ENCODE measurements around the gene EMP2.

DNA sequence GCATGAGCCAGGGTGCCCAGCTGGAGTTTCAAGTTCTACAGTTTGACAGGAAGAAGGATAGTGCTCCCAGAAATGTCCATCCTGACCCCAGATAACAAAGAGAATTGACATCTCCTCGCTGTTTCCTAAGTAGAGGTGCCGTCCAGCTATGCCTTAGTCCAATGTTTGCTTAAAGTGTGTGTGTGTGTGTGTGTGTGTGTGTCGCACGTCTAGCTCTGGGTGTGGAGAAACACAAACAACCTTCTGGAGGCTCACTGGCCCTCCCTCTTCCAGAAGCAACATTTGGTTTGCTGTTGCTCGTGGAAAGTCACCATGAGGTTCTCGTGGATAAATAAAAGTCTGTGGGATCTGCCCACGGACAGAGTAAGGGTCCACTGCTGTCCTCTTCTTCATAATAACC lies 22.1 kb downstream of the EMP2 start:
- TF ChIP-seq, protein P1, sequence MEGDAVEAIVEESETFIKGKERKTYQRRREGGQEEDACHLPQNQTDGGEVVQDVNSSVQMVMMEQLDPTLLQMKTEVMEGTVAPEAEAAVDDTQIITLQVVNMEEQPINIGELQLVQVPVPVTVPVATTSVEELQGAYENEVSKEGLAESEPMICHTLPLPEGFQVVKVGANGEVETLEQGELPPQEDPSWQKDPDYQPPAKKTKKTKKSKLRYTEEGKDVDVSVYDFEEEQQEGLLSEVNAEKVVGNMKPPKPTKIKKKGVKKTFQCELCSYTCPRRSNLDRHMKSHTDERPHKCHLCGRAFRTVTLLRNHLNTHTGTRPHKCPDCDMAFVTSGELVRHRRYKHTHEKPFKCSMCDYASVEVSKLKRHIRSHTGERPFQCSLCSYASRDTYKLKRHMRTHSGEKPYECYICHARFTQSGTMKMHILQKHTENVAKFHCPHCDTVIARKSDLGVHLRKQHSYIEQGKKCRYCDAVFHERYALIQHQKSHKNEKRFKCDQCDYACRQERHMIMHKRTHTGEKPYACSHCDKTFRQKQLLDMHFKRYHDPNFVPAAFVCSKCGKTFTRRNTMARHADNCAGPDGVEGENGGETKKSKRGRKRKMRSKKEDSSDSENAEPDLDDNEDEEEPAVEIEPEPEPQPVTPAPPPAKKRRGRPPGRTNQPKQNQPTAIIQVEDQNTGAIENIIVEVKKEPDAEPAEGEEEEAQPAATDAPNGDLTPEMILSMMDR (IDR thresholded peaks at IDR 0.05; ENCODE audit: low read depth, low read length): no peak
- no peak for TF ChIP-seq EZH2phosphoT487 (IDR thresholded peaks at IDR 0.05; ENCODE audit: low read depth)

Data from OCI-LY3 (cell line).